HepG2 (cell line): Measurements from ENCODE around the gene OSGIN1.

Source experiments
- GABPA ChIP-seq, 2 experiments: IDR thresholded peaks; 2 replicates each; pipeline ENCODE4 v1.6.1; 2011 to 2016; ENCODE audit warnings: low read depth in 2 of 2, low read length in 1 of 2, missing biosample characterization in 1 of 2, missing genetic modification characterization in 1 of 2
- HNRNPUL1 ChIP-seq: fragments of 200-400 bp; formaldehyde crosslinking; IDR thresholded peaks from 2 replicates; pipeline ENCODE4 v1.6.1; 2017; ENCODE audit warnings: low read depth, mild to moderate bottlenecking, low read length, moderate library complexity
- NR2F6 ChIP-seq, 2 experiments: IDR thresholded peaks; 2 replicates each; pipeline ENCODE4 v1.6.1; 2016; ENCODE audit warnings: antibody characterized with exemption in 1 of 2, mild to moderate bottlenecking in 1 of 2
- ZNF7 ChIP-seq: IDR thresholded peaks from 2 replicates; pipeline ENCODE4 v1.6.1; 2016; ENCODE audit warnings: missing biosample characterization, missing genetic modification reagents
- ZNF780A ChIP-seq: sonication (generic); formaldehyde crosslinking; IDR thresholded peaks from 2 replicates; pipeline ENCODE4 v1.8.0; 2022; ENCODE audit warnings: mild to moderate bottlenecking, missing genetic modification reagents, moderate library complexity
- TF ChIP-seq, protein P1 (sequence below): sonication (generic); formaldehyde crosslinking; IDR thresholded peaks from 2 replicates; pipeline ENCODE4 v1.4.0; 2020; ENCODE audit warnings: mild to moderate bottlenecking, missing genetic modification reagents
- TF ChIP-seq, protein P2 (sequence below): sonication (generic); formaldehyde crosslinking; IDR thresholded peaks from 2 replicates; pipeline ENCODE4 v1.4.0; 2020; ENCODE audit warnings: missing genetic modification reagents, borderline replicate concordance
- TF ChIP-seq, protein P3 (sequence below): sonication (generic); formaldehyde crosslinking; IDR thresholded peaks from 2 replicates; pipeline ENCODE4 v1.5.0; 2020; ENCODE audit warnings: mild to moderate bottlenecking, missing genetic modification reagents, moderate library complexity

DNA sequence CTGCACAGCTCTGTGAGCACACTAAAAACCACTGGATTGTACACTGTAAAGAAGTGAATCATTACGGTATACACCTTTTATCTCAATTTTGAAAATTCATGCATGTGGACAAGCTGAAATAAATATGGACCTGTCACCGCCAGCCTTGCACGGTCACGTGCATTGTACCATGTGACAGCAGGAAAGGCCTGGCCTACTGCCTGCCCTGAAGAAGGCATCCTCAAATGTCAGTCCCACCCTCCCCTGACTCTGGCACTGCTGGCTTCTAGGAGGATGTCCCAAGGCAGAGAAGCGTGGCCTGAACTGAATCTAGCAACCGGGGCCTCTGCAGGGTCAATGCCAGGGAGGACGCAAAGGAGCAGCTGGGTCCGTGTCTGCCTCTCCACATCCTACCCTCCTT is 54.9 kb downstream of the OSGIN1 start:
- TF ChIP-seq NR2F6 (IDR thresholded peaks at IDR 0.05) (no peak), NR2F6 (CRISPR knock-in tag; IDR thresholded peaks at IDR 0.05) (no peak), GABPA (IDR thresholded peaks at IDR 0.05; ENCODE audit: low read depth, low read length) (no peak), GABPA (CRISPR knock-in tag; IDR thresholded peaks at IDR 0.05; ENCODE audit: low read depth) (no peak), HNRNPUL1 (no peak), ZNF780A (CRISPR knock-in tag) (no peak), ZNF7 (CRISPR knock-in tag) (no peak)
- TF ChIP-seq, protein P1, sequence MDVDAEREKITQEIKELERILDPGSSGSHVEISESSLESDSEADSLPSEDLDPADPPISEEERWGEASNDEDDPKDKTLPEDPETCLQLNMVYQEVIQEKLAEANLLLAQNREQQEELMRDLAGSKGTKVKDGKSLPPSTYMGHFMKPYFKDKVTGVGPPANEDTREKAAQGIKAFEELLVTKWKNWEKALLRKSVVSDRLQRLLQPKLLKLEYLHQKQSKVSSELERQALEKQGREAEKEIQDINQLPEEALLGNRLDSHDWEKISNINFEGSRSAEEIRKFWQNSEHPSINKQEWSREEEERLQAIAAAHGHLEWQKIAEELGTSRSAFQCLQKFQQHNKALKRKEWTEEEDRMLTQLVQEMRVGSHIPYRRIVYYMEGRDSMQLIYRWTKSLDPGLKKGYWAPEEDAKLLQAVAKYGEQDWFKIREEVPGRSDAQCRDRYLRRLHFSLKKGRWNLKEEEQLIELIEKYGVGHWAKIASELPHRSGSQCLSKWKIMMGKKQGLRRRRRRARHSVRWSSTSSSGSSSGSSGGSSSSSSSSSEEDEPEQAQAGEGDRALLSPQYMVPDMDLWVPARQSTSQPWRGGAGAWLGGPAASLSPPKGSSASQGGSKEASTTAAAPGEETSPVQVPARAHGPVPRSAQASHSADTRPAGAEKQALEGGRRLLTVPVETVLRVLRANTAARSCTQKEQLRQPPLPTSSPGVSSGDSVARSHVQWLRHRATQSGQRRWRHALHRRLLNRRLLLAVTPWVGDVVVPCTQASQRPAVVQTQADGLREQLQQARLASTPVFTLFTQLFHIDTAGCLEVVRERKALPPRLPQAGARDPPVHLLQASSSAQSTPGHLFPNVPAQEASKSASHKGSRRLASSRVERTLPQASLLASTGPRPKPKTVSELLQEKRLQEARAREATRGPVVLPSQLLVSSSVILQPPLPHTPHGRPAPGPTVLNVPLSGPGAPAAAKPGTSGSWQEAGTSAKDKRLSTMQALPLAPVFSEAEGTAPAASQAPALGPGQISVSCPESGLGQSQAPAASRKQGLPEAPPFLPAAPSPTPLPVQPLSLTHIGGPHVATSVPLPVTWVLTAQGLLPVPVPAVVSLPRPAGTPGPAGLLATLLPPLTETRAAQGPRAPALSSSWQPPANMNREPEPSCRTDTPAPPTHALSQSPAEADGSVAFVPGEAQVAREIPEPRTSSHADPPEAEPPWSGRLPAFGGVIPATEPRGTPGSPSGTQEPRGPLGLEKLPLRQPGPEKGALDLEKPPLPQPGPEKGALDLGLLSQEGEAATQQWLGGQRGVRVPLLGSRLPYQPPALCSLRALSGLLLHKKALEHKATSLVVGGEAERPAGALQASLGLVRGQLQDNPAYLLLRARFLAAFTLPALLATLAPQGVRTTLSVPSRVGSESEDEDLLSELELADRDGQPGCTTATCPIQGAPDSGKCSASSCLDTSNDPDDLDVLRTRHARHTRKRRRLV, result no peak
- TF ChIP-seq, protein P2, sequence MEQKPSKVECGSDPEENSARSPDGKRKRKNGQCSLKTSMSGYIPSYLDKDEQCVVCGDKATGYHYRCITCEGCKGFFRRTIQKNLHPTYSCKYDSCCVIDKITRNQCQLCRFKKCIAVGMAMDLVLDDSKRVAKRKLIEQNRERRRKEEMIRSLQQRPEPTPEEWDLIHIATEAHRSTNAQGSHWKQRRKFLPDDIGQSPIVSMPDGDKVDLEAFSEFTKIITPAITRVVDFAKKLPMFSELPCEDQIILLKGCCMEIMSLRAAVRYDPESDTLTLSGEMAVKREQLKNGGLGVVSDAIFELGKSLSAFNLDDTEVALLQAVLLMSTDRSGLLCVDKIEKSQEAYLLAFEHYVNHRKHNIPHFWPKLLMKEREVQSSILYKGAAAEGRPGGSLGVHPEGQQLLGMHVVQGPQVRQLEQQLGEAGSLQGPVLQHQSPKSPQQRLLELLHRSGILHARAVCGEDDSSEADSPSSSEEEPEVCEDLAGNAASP (CRISPR knock-in tag), result no peak
- TF ChIP-seq, protein P3, sequence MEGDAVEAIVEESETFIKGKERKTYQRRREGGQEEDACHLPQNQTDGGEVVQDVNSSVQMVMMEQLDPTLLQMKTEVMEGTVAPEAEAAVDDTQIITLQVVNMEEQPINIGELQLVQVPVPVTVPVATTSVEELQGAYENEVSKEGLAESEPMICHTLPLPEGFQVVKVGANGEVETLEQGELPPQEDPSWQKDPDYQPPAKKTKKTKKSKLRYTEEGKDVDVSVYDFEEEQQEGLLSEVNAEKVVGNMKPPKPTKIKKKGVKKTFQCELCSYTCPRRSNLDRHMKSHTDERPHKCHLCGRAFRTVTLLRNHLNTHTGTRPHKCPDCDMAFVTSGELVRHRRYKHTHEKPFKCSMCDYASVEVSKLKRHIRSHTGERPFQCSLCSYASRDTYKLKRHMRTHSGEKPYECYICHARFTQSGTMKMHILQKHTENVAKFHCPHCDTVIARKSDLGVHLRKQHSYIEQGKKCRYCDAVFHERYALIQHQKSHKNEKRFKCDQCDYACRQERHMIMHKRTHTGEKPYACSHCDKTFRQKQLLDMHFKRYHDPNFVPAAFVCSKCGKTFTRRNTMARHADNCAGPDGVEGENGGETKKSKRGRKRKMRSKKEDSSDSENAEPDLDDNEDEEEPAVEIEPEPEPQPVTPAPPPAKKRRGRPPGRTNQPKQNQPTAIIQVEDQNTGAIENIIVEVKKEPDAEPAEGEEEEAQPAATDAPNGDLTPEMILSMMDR (CRISPR knock-in tag), result no peak
